ENCODE results near the gene SUMF1. TPM values are rescaled to one million over a fixed set of nuclear protein-coding genes. Genes with fewer than 3 reads are reported as not detected.
"Not testable (repeated sequence)": the region's sequence is repeated elsewhere in the genome, so short reads cannot be mapped to it uniquely, and the experiment has no call there.

The SUMF1 gene
- total RNA-seq, 1 donor from 2014 or later: 8.6 TPM

- TF ChIP-seq CTCF (IDR thresholded peaks at IDR 0.05; ENCODE audit: borderline replicate concordance): no peak
- intact Hi-C loops (cut with micrococcal nuclease): no loop called here
- no peak for DNase-seq
Observed at GRCh38 chr3:4335840-4336562, 131.1 kb downstream of the SUMF1 start.

GRCh38 chr3:4334548-4334947, 132.5 kb downstream of the SUMF1 start:
- H3K36me3 ChIP-seq: no peaks in the 10 kb centered on the region
- DNase-seq: no peak
- no peaks in the 10 kb centered on the region for H3K4me1 ChIP-seq
- H3K27ac ChIP-seq (replicated peaks): no peak overlapping the region
- no peaks in the 10 kb centered on the region for H3K27me3 ChIP-seq (ENCODE audit: low read depth)
- H3K4me3 ChIP-seq: no peak overlapping the region
- intact Hi-C loops (cut with micrococcal nuclease): no loop called here
- no peaks in the 10 kb centered on the region for H3K9me3 ChIP-seq (replicated peaks)
- no peak for TF ChIP-seq CTCF (IDR thresholded peaks at IDR 0.05; ENCODE audit: borderline replicate concordance)

More at GRCh38 chr3:4335840-4336562, 131.1 kb downstream of the SUMF1 start:
- Histone ChIP-seq H3K27ac (replicated peaks) (no peak overlapping the region), H3K36me3 (no peaks in the 10 kb centered on the region), H3K27me3 (ENCODE audit: low read depth) (no peaks in the 10 kb centered on the region), H3K9me3 (replicated peaks) (no peaks in the 10 kb centered on the region), H3K4me1 (no peaks in the 10 kb centered on the region), H3K4me3 (no peak overlapping the region)

DNA sequence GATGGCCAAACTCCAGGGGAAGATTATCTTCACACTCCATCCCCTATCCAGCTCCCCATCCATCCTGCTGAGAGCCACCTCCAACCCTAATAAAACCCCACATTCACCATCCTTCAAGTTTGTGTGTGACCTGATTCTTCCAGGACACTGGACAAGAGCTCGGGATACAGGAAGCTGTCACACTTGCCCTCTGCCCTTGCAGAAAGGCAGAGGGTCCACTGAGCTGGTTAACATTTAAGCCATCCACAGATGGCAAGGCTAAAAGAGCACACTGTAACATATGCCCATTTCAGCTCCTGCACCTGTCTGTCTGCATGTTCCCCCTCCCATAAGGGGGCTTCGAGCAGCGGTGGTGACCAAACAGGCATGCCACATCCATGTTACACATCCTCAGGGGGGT, 134.1 kb downstream of the SUMF1 start:
- no peak overlapping the region for H3K4me3 ChIP-seq
- no peaks in the 10 kb centered on the region for H3K4me1 ChIP-seq
- TF ChIP-seq CTCF (IDR thresholded peaks at IDR 0.05; ENCODE audit: borderline replicate concordance): no peak
- no peaks in the 10 kb centered on the region for H3K27me3 ChIP-seq (ENCODE audit: low read depth)
- H3K9me3 ChIP-seq (replicated peaks): peaks cover 4% of the 10 kb centered on the region
- H3K27ac ChIP-seq (replicated peaks): no peak overlapping the region
- no peaks in the 10 kb centered on the region for H3K36me3 ChIP-seq
- DNase-seq: no peak
- intact Hi-C loops (cut with micrococcal nuclease): no loop called here

DNA sequence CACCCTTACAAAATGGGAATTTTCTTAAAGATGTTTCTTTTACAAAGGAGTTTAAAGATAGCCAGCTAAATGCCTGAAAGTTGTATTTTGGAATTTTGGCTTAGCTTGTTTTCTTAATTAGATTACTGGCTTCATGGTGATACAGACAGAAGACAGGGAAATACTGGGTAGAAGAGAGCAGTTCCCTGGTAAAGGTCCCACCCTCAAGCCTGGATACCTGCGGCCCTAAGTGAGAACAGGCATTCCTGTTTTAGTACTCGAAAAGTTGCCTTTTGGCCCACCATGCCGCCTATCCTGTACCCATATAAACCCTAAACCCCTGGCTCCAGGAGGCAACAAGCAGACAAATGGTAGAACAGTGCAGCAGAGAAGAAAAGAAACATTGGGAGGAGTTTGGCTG, 134.5 kb downstream of the SUMF1 start:
- peaks cover 5% of the 10 kb centered on the region for H3K9me3 ChIP-seq (replicated peaks)
- H3K4me3 ChIP-seq: no peak overlapping the region
- intact Hi-C loops (cut with micrococcal nuclease): no loop called here
- H3K27ac ChIP-seq (replicated peaks): no peak overlapping the region
- no peak for TF ChIP-seq CTCF (IDR thresholded peaks at IDR 0.05; ENCODE audit: borderline replicate concordance)
- no peaks in the 10 kb centered on the region for H3K36me3 ChIP-seq
- no peaks in the 10 kb centered on the region for H3K4me1 ChIP-seq
- no peak for DNase-seq
- no peaks in the 10 kb centered on the region for H3K27me3 ChIP-seq (ENCODE audit: low read depth)

- H3K27ac ChIP-seq (replicated peaks): no peak overlapping the region
- peaks cover 9% of the 10 kb centered on the region for H3K9me3 ChIP-seq (replicated peaks)
- no peak overlapping the region for H3K4me3 ChIP-seq
- TF ChIP-seq CTCF (IDR thresholded peaks at IDR 0.05; ENCODE audit: borderline replicate concordance): no peak
- no peak for DNase-seq
- H3K27me3 ChIP-seq (ENCODE audit: low read depth): no peaks in the 10 kb centered on the region
- intact Hi-C loops (cut with micrococcal nuclease): no loop called here
- H3K36me3 ChIP-seq: no peaks in the 10 kb centered on the region
- H3K4me1 ChIP-seq: no peaks in the 10 kb centered on the region
Observed at GRCh38 chr3:4332111-4332510, 135.0 kb downstream of the SUMF1 start.

GRCh38 chr3:4329806-4330205, 137.3 kb downstream of the SUMF1 start:
- H3K4me3 ChIP-seq; DNase-seq; intact Hi-C loops (cut with micrococcal nuclease); H3K36me3 ChIP-seq; H3K4me1 ChIP-seq; H3K27ac ChIP-seq (replicated peaks); H3K27me3 ChIP-seq (ENCODE audit: low read depth): not testable (repeated sequence)
- H3K9me3 ChIP-seq (replicated peaks): peaks cover 12% of the 10 kb centered on the region

Data from left ventricle myocardium inferior (tissue), 1 donor.